OCI-LY1 (cell line): ENCODE data around the gene MAGEA12.
"Not testable (repeated sequence)": the region's sequence is repeated elsewhere in the genome, so short reads cannot be mapped to it uniquely, and the experiment has no call there.

Experiments
- H2AFZ ChIP-seq: fragments of 200-600 bp; sonication (generic), shearing (Covaris generic); 2 replicates; pipeline ENCODE4 v1.6.0; 2014; ENCODE audit warnings: antibody characterized with exemption, mild to moderate bottlenecking, low read length
- H3F3A ChIP-seq: fragments of 200-600 bp; sonication (generic), shearing (Covaris generic); 2 replicates; pipeline ENCODE4 v1.6.0; 2014; ENCODE audit warnings: mild to moderate bottlenecking, antibody characterized with exemption, low read length, moderate library complexity; ENCODE audit not compliant: insufficient read depth
- H3K27ac ChIP-seq: fragments of 200-600 bp; sonication (generic); 2 replicates; pipeline ENCODE4 v1.5.1; 2014; ENCODE audit warnings: low read length, mixed run types, mild to moderate bottlenecking, low read depth; ENCODE audit not compliant: poor library complexity, severe bottlenecking
- H3K27me3 ChIP-seq: fragments of 200-600 bp; sonication (generic); 2 replicates; pipeline ENCODE4 v1.6.0; 2014; ENCODE audit warnings: antibody characterized with exemption, mild to moderate bottlenecking, low read length, moderate library complexity; ENCODE audit not compliant: insufficient read depth
- H3K36me3 ChIP-seq: fragments of 200-600 bp; sonication (generic); 2 replicates; pipeline ENCODE4 v1.6.1; 2014; ENCODE audit warnings: mild to moderate bottlenecking, antibody characterized with exemption, low read length, moderate library complexity, mixed read lengths; ENCODE audit not compliant: insufficient read depth
- H3K4me1 ChIP-seq: fragments of 200-600 bp; sonication (generic); 2 replicates; pipeline ENCODE4 v1.5.1; 2014; ENCODE audit warnings: mild to moderate bottlenecking, low read length, moderate library complexity; ENCODE audit not compliant: insufficient read depth, severe bottlenecking
- H3K4me2 ChIP-seq: fragments of 200-600 bp; sonication (generic), shearing (Covaris generic); 2 replicates; pipeline ENCODE4 v1.6.1; 2014; ENCODE audit warnings: low read length
- H3K4me3 ChIP-seq: fragments of 200-600 bp; sonication (generic); 2 replicates; pipeline ENCODE4 v1.5.1; 2014; ENCODE audit warnings: low read length, low read depth, mild to moderate bottlenecking, mixed read lengths; ENCODE audit not compliant: poor library complexity, severe bottlenecking
- H3K79me2 ChIP-seq: fragments of 200-600 bp; shearing (Covaris generic); 2 replicates; pipeline ENCODE4 v1.6.1; 2016; ENCODE audit warnings: mixed run types, low read length, mixed read lengths; ENCODE audit not compliant: insufficient read depth
- H3K9ac ChIP-seq: fragments of 200-600 bp; sonication (generic), shearing (Covaris generic); 2 replicates; pipeline ENCODE4 v1.6.1; 2014; ENCODE audit warnings: mild to moderate bottlenecking, low read length, mixed read lengths
- H3K9me2 ChIP-seq: fragments of 200-600 bp; sonication (generic), shearing (Covaris generic); 2 replicates; pipeline ENCODE4 v1.6.1; 2014; ENCODE audit warnings: low read depth, mild to moderate bottlenecking, low read length, mixed read lengths
- H3K9me3 ChIP-seq: fragments of 200-600 bp; shearing (Covaris generic); 2 replicates; pipeline ENCODE4 v1.6.1; 2014; ENCODE audit warnings: low read length, mixed read lengths
- H4K20me1 ChIP-seq: fragments of 200-600 bp; sonication (generic), shearing (Covaris generic); 2 replicates; pipeline ENCODE4 v1.6.0; 2016; ENCODE audit warnings: mild to moderate bottlenecking, low read length; ENCODE audit not compliant: insufficient read depth

MAGEA12 gene

DNA sequence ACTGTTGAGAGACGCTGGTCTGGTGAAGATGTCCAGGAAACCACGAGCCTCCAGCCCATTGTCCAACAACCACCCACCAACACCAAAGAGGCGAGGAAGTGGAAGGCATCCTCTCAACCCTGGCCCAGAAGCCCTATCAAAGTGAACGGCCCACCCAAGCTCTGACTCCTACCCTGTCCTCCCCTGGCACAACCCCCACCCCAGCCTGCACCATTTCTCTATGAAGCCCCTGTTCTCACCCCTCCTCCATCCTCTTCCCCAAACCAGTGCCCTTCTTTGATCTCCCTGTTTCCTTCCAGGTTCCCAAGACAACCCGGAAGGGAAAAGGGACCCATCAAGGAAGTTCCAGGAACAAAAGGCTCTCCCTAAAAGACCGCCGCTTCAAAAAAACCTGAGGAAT, 26.0 kb downstream of the MAGEA12 start:
- H3F3A ChIP-seq, H3K9me3 ChIP-seq, H3K27me3 ChIP-seq, H3K27ac ChIP-seq, H4K20me1 ChIP-seq, H3K4me1 ChIP-seq, H3K79me2 ChIP-seq, H3K4me3 ChIP-seq, H3K4me2 ChIP-seq, H3K36me3 ChIP-seq, H2AFZ ChIP-seq, H3K9me2 ChIP-seq, H3K9ac ChIP-seq: not testable (repeated sequence)

DNA sequence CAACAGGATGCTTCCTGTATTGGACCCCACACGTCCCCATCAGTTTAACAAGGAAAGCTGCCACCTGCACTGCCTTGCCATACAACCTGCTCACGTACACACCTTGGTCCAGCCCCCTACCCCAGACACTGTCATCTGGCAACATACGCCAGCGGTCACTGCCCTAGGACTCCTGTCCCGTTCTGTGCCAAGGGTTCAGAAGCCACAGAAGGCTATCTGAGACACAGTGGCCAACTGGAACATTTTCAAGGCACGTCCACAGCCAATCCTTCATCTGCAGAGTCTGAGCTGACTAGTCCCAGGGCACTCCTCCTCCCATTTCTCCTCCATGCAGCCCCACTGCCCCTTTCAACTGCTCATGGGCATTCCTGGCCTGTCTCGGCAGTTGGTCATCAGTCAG, 28.0 kb downstream of the MAGEA12 start:
- H3K4me1 ChIP-seq, H3K4me2 ChIP-seq, H3K9me2 ChIP-seq, H3K4me3 ChIP-seq, H2AFZ ChIP-seq, H3K36me3 ChIP-seq, H3K27me3 ChIP-seq, H4K20me1 ChIP-seq, H3K9ac ChIP-seq, H3K27ac ChIP-seq, H3K9me3 ChIP-seq, H3K79me2 ChIP-seq, H3F3A ChIP-seq: not testable (repeated sequence)

DNA sequence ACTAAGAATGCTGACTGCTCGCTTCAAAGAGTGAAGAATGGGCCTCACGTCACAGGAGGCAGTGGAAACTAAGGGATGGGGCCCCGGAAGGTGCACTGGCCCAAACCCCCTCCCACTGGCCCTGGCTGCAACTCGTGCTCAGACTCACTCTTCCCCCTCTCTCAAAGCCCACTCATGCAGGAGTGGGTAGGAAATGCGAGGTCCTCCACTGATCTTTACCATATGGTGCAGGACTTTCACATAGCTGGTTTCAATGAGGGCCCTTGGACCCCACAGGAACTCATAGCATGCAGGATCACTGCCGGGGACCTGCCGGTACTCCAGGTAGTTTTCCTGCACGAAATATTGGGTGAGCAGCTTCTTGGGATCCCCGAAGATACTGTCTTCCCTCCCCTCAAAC, 33.0 kb downstream of the MAGEA12 start:
- not testable (repeated sequence) for H4K20me1 ChIP-seq, H3K9me2 ChIP-seq

DNA sequence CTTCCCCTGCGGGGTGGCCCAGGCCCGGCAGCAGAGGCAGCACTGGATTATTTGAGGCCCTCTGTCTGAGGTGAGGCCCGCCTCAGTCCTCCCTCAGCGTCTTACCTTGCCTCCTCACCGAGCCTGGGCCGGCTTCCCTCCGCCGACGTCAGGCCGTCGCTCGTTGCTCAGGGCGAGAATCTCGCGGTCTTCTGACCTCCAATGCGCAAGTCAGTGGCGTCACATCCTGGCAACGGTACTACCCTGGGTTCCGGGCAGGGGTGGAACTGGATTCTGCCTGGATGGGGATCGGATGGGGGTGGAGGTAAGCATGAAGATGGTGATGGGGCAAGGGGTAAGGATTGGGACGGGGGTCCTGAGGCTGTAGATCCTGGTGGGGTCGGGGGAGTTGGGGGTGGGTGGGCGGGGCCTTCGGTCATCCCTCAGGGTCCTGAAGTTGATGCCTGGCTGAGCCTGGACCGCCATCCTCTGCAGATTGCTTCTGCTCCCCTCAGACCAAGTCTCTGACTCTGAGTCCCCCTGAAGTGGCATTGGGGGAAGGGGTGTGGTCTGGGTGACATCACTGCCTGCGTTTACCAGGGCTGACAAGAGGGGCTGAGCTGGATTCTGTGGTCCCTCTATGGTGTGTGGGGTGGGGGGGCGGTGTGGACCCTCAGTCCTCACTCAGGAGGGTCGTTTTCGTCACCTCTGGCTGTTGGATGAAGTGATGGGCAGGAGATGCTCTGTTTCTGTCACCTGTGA, 36.2 kb downstream of the MAGEA12 start, which contains the start of gene MAGEA6:
MAGEA6 (minus strand) TSS at position 141 of the 741 bp plus-strand sequence. CDS start 2,039 bp downstream, outside the sequence.
- not testable (repeated sequence) for H3F3A ChIP-seq, H3K9me2 ChIP-seq, H3K27ac ChIP-seq, H3K4me2 ChIP-seq, H3K9ac ChIP-seq, H3K36me3 ChIP-seq, H3K4me3 ChIP-seq, H4K20me1 ChIP-seq, H2AFZ ChIP-seq, H3K9me3 ChIP-seq, H3K27me3 ChIP-seq, H3K79me2 ChIP-seq, H3K4me1 ChIP-seq

More for the DNA sequence above, 33.0 kb downstream of the MAGEA12 start:
- not testable (repeated sequence) for H3K9ac ChIP-seq, H3K9me3 ChIP-seq, H3K27ac ChIP-seq, H3K79me2 ChIP-seq, H2AFZ ChIP-seq, H3K4me3 ChIP-seq, H3K4me2 ChIP-seq, H3F3A ChIP-seq, H3K36me3 ChIP-seq, H3K4me1 ChIP-seq, H3K27me3 ChIP-seq

DNA sequence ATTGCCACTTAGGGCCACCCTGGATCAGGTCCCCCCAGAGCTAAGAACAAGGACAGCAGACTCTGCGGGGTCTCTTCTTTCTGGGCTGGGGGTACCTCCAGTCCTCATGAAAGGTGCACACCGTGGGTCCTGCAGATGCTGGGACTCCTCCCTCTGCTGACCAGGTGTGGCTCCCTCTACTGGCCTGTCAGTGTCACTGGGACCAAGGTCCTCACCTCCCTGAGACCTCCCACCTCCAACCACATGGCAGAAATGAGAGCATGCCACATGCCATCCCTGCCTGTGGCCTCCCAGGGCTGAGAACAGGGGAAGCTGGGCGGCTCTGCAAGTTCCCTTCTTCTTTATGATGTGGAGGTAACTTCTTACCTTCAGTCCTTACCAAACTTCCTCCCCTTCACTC, 53.5 kb downstream of the MAGEA12 start:
- H3K4me1 ChIP-seq, H3K9me2 ChIP-seq, H3F3A ChIP-seq, H3K36me3 ChIP-seq, H3K4me2 ChIP-seq, H2AFZ ChIP-seq, H3K79me2 ChIP-seq, H3K9ac ChIP-seq, H3K27me3 ChIP-seq, H3K27ac ChIP-seq, H3K4me3 ChIP-seq, H3K9me3 ChIP-seq, H4K20me1 ChIP-seq: not testable (repeated sequence)
